Activated CD4-positive, alpha-beta T cell treated with anti-CD3 and anti-CD28 coated beads, Interleukin-2, Interleukin-4, amounts not matched to agents 100 ng/mL and 50 ng/mL, durations not matched to agents 16 hours and 8 hours (primary cell): ENCODE data around the gene SPO11.
A peak's percentile ranks its signal among the peaks of the same experiment; 100 is the strongest.

Experiments
- DNase-seq: peaks from one replicate; pipeline ENCODE4 v3.0.0-alpha.2; 2020; ENCODE audit warnings: low spot score

Gene SPO11

GRCh38 chr20:57391439-57392301, 62.1 kb downstream of the SPO11 start:
- no peak for DNase-seq

GRCh38 chr20:57392512-57393271, 63.1 kb downstream of the SPO11 start:
- peak; percentile 87 for DNase-seq
